Uterus (tissue), 2 donors: ENCODE measurements around the gene LRP1B.

ENCODE experiments used
- POLR2A ChIP-seq, 2 donors: fragments of 450-650 bp; IDR thresholded peaks; one replicate each; pipeline ENCODE4 v1.6.1; 2016; ENCODE audit warnings: antibody characterized with exemption in 2 of 2, mild to moderate bottlenecking in 1 of 2, moderate library complexity in 1 of 2
- TF ChIP-seq, protein P1 (sequence below), 4 experiments: fragments of 200-600 bp in 2 of 4; fragments of 450-650 bp in 2 of 4; sonication (generic) in 2 of 4; IDR thresholded peaks; one replicate each; pipeline ENCODE4 v1.5.1; 2016 to 2019; ENCODE audit warnings: antibody characterized with exemption in 4 of 4, mild to moderate bottlenecking in 2 of 4, moderate library complexity in 1 of 4

GRCh38 chr2:140186313-140186712 lies 1944.5 kb downstream of the LRP1B start:
- TF ChIP-seq, protein P1, sequence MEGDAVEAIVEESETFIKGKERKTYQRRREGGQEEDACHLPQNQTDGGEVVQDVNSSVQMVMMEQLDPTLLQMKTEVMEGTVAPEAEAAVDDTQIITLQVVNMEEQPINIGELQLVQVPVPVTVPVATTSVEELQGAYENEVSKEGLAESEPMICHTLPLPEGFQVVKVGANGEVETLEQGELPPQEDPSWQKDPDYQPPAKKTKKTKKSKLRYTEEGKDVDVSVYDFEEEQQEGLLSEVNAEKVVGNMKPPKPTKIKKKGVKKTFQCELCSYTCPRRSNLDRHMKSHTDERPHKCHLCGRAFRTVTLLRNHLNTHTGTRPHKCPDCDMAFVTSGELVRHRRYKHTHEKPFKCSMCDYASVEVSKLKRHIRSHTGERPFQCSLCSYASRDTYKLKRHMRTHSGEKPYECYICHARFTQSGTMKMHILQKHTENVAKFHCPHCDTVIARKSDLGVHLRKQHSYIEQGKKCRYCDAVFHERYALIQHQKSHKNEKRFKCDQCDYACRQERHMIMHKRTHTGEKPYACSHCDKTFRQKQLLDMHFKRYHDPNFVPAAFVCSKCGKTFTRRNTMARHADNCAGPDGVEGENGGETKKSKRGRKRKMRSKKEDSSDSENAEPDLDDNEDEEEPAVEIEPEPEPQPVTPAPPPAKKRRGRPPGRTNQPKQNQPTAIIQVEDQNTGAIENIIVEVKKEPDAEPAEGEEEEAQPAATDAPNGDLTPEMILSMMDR (IDR thresholded peaks at IDR 0.05) = no peak
- no peak for TF ChIP-seq POLR2A (IDR thresholded peaks at IDR 0.05)
